SK-N-SH treated with all-trans-retinoic acid at 6 μM for 48 hours (cell line): Measurements from ENCODE around the gene KIAA0753.

Experiments
- ZFP3 ChIP-seq: fragments of 250-450 bp; sonication (Bioruptor Pico); IDR thresholded peaks from 2 replicates; pipeline ENCODE4 v1.5.0; 2020; ENCODE audit warnings: mild to moderate bottlenecking, moderate library complexity
- ZNF8 ChIP-seq: fragments of 450-650 bp; formaldehyde crosslinking; IDR thresholded peaks from 2 replicates; pipeline ENCODE4 v1.5.0; 2020; ENCODE audit warnings: mild to moderate bottlenecking, moderate library complexity
- TF ChIP-seq, protein P1 (sequence below): fragments of 250-450 bp; sonication (Bioruptor Pico); IDR thresholded peaks from 2 replicates; pipeline ENCODE4 v1.8.0; 2020; ENCODE audit warnings: mild to moderate bottlenecking, moderate library complexity, borderline replicate concordance

DNA sequence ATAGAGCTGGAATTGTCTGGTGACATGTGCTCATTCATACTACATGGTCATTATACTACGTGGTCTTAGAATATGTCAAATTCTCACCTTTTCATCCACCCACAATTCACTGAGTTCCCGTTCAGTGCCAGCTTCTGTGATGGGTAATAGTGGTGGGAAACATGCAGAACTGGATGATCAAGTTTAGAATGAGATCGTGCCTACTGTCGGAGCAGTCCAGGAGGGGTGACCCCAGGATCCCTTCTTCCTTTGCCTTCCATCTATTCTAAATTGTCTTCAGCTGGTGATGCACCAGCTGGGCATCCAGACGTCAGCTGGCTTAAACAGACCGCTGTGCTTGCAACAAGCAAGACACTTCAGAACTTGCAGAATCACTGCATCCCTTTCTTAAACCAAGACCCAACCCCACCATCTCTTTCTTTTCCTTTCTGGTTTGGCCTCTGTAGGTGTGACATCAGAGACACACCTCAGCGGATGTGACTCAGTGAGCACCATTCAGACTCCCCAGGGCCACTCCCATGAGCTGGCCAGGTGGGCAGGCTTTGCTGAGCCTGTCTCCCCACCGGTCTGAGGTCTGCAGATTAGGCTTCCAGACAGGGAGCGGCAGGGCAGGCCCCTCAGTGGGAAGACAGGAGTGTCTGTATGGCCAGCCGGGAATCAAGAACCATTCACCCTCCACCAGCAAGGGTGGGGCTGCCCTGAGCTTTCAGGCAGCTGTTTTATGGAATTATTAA, 29.1 kb upstream of the KIAA0753 start:
- TF ChIP-seq, protein P1, sequence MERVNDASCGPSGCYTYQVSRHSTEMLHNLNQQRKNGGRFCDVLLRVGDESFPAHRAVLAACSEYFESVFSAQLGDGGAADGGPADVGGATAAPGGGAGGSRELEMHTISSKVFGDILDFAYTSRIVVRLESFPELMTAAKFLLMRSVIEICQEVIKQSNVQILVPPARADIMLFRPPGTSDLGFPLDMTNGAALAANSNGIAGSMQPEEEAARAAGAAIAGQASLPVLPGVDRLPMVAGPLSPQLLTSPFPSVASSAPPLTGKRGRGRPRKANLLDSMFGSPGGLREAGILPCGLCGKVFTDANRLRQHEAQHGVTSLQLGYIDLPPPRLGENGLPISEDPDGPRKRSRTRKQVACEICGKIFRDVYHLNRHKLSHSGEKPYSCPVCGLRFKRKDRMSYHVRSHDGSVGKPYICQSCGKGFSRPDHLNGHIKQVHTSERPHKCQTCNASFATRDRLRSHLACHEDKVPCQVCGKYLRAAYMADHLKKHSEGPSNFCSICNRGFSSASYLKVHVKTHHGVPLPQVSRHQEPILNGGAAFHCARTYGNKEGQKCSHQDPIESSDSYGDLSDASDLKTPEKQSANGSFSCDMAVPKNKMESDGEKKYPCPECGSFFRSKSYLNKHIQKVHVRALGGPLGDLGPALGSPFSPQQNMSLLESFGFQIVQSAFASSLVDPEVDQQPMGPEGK (CRISPR knock-in tag): no peak
- TF ChIP-seq ZFP3 (CRISPR knock-in tag): no peak
- no peak for TF ChIP-seq ZNF8 (CRISPR knock-in tag)
